SIG-M5 treated with dmso at 0.1 percent for 504 hours (cell line): ENCODE measurements around the gene TMPRSS3.

ENCODE experiments used
- DNase-seq: peaks from one replicate; lab custom pipeline; 2025; ENCODE audit not compliant: unreplicated experiment; lab: John Stamatoyannopoulos, UW

The TMPRSS3 gene

GRCh38 chr21:42338729-42339715, 56.8 kb downstream of the TMPRSS3 start:
- DNase-seq = no peak

- DNase-seq = peak; percentile 76
Observed at GRCh38 chr21:42337830-42338728, 57.8 kb downstream of the TMPRSS3 start.

GRCh38 chr21:42337276-42337675, 58.6 kb downstream of the TMPRSS3 start:
- DNase-seq = no peak

GRCh38 chr21:42336054-42336453, 59.8 kb downstream of the TMPRSS3 start:
- DNase-seq = no peak

- no peak for DNase-seq
Observed at GRCh38 chr21:42332557-42333317, 63.1 kb downstream of the TMPRSS3 start.

- DNase-seq = no peak
Observed at GRCh38 chr21:42331660-42332059, 64.2 kb downstream of the TMPRSS3 start.

GRCh38 chr21:42330380-42331371, 65.2 kb downstream of the TMPRSS3 start:
- DNase-seq = peak; percentile 7

GRCh38 chr21:42324896-42325295, 71.0 kb downstream of the TMPRSS3 start:
- no peak for DNase-seq
